ENCODE data around the gene PTPRA. TPM values are rescaled to one million over a fixed set of nuclear protein-coding genes. Genes with fewer than 3 reads are reported as not detected.
"Not testable (repeated sequence)": the region's sequence is repeated elsewhere in the genome, so short reads cannot be mapped to it uniquely, and the experiment has no call there.

PTPRA gene
- total RNA-seq, 2 experiments from 2014 or later, result 42.0 to 43.1 TPM

DNA sequence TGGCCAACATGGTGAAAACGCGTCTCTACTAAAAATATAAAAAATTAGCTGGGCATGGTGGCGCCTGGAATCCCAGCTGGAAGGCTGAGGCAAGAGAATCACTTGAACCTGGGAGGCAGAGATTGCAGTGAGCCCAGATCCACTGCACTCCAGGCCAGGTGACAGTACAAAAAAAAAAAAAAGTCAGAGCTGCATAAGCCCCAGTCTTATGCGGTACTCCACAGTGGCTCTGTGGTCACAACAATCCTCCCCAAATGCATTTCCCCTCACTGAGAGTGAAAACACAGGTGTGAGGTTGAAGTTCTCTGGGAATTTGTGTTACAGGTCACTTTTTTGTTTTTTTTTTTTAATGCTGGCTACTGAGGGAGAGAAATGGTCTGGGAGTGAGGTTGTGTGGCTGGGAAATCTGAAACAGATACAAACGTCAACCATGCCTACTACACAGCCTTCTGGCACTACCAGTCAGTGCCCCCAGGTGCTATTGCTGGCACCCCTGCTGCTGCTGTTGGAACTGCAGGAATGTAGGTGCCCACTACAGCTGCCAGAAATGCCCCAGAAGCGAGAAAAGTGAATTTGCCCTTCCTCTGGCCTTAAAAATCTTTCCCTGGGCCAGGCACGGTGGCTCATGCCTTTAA lies 178.2 kb downstream of the PTPRA start:
- H3K4me3 Mint-ChIP-seq, result no peak overlapping the region
- ChIA-PET CTCF (interaction anchor here (1.4 to 3.6 kb wide), 4 partner anchors 63 to 264 kb away, joined by 3 to 17 read pairs (median 6); no protein-coding TSS in a partner anchor), POLR2A (interaction anchor here (1.3 kb wide), 1 partner anchor 39 kb away, joined by 4 read pairs; no protein-coding TSS in a partner anchor)
- intact Hi-C loops (cut with micrococcal nuclease), result no loop called here
- TF ChIP-seq, protein P1, sequence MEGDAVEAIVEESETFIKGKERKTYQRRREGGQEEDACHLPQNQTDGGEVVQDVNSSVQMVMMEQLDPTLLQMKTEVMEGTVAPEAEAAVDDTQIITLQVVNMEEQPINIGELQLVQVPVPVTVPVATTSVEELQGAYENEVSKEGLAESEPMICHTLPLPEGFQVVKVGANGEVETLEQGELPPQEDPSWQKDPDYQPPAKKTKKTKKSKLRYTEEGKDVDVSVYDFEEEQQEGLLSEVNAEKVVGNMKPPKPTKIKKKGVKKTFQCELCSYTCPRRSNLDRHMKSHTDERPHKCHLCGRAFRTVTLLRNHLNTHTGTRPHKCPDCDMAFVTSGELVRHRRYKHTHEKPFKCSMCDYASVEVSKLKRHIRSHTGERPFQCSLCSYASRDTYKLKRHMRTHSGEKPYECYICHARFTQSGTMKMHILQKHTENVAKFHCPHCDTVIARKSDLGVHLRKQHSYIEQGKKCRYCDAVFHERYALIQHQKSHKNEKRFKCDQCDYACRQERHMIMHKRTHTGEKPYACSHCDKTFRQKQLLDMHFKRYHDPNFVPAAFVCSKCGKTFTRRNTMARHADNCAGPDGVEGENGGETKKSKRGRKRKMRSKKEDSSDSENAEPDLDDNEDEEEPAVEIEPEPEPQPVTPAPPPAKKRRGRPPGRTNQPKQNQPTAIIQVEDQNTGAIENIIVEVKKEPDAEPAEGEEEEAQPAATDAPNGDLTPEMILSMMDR (IDR thresholded peaks at IDR 0.05), result no peak
- H3K9me3 Mint-ChIP-seq, result no peaks in the 10 kb centered on the region
- H3K4me1 Mint-ChIP-seq (ENCODE audit: low read depth), result peaks cover 17% of the 10 kb centered on the region
- peak overlapping the region; percentile 34 for H3K27ac Mint-ChIP-seq
- ATAC-seq (no peak), DNase-seq (no peak)
- H3K36me3 Mint-ChIP-seq (ENCODE audit: low read depth), result peaks cover 33% of the 10 kb centered on the region
- H3K27me3 Mint-ChIP-seq, result no peaks in the 10 kb centered on the region

DNA sequence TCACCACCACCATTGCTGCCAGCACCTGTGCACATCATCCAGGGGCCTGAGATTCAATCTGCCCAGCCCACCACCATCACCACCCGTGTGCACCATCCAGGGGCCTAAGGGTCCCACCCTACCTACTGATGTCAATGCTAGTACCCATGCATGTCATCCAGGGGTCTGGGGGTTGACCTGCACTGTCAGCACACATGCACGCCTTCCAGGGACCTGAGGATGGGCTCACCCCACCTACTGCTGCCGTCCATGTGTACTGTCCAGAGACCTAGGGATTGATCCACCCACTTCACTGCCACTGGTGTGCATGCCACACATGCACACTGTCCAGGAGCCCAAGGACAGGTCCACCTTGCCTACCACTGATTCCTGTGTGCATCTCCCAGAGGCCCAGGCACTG lies 186.2 kb downstream of the PTPRA start:
- DNase-seq (no peak), ATAC-seq (no peak)
- ChIA-PET POLR2A (no interaction called here), CTCF (no interaction called here)
- intact Hi-C loops (cut with micrococcal nuclease), result no loop called here
- no peak overlapping the region for H3K4me3 Mint-ChIP-seq
- H3K9me3 Mint-ChIP-seq, result no peaks in the 10 kb centered on the region
- H3K27ac Mint-ChIP-seq, result no peak overlapping the region
- peaks cover 2% of the 10 kb centered on the region for H3K4me1 Mint-ChIP-seq (ENCODE audit: low read depth)
- no peaks in the 10 kb centered on the region for H3K36me3 Mint-ChIP-seq (ENCODE audit: low read depth)
- no peaks in the 10 kb centered on the region for H3K27me3 Mint-ChIP-seq
- TF ChIP-seq, protein P1 (IDR thresholded peaks at IDR 0.05), result no peak

- POLR2A ChIA-PET; CTCF ChIA-PET; H3K4me1 Mint-ChIP-seq (ENCODE audit: low read depth); H3K27ac Mint-ChIP-seq; intact Hi-C loops (cut with micrococcal nuclease); H3K4me3 Mint-ChIP-seq; H3K27me3 Mint-ChIP-seq; H3K9me3 Mint-ChIP-seq; H3K36me3 Mint-ChIP-seq (ENCODE audit: low read depth); ATAC-seq; DNase-seq: not testable (repeated sequence)
Observed at GRCh38 chr20:3064119-3064518, 190.8 kb downstream of the PTPRA start.

DNA sequence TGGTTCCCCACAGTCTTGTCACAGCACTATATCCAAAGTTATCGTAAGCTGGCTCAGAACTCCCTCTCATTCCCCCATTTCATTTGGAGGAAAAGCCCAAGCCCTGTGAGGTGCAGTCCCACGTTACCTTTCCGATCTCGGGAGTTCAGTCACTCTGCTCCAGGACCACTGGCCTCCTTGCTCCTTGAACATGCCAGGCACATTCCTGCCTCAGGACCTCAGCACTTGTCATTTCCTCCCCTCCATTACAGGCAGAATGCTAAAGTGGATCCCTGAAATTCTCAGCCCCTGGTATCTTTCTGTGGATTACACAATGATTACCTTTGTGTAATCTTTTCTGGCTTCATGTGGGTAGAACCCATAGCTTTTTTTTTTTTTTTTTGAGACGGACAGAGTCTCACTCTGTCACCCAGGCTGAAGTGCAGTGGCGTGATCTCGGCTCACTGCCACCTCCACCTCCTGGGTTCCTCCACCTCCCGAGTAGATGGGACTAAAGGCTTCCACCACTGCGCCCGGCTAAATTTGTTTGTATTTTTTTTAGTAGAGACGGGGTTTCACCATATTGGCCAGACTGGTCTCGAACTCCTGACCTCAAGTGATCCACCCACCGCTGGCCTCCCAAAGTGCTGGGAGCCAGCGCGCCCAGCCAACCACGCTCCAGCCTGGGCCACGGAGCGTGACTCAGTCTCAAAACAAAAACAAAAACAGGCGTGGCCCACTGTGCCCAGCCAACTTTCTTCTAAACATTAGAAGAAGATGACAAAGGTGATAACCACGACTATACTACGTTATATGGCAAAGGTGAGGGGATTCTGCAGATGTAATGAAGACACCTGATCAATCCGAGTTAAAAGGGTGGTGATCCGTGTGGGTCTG lies 194.1 kb downstream of the PTPRA start:
- no peak overlapping the region for H3K4me3 Mint-ChIP-seq
- no peak for DNase-seq
- ChIA-PET POLR2A (no interaction called here), CTCF (no interaction called here)
- peaks cover 10% of the 10 kb centered on the region for H3K4me1 Mint-ChIP-seq (ENCODE audit: low read depth)
- intact Hi-C loops (cut with micrococcal nuclease), result no loop called here
- no peak overlapping the region for H3K27ac Mint-ChIP-seq
- H3K9me3 Mint-ChIP-seq, result no peaks in the 10 kb centered on the region
- H3K27me3 Mint-ChIP-seq, result no peaks in the 10 kb centered on the region
- no peaks in the 10 kb centered on the region for H3K36me3 Mint-ChIP-seq (ENCODE audit: low read depth)
- ATAC-seq, result no peak
- TF ChIP-seq, protein P1 (IDR thresholded peaks at IDR 0.05), result no peak

GRCh38 chr20:3068075-3068474 lies 194.8 kb downstream of the PTPRA start:
- Mint-ChIP-seq H3K4me3 (no peak overlapping the region), H3K27me3 (no peaks in the 10 kb centered on the region), H3K36me3 (ENCODE audit: low read depth) (no peaks in the 10 kb centered on the region), H3K4me1 (ENCODE audit: low read depth) (peaks cover 16% of the 10 kb centered on the region), H3K27ac (no peak overlapping the region), H3K9me3 (no peaks in the 10 kb centered on the region)
- no peak for ATAC-seq
- ChIA-PET POLR2A (no interaction called here), CTCF (interaction anchor here (2.0 kb wide), 1 partner anchor 141 kb away, joined by 4 read pairs; the partner anchor contains the start of gene ITPA)
- TF ChIP-seq, protein P1 (IDR thresholded peaks at IDR 0.05), result no peak
- intact Hi-C loops (cut with micrococcal nuclease), result no loop called here
- no peak for DNase-seq

Data from activated CD8-positive, alpha-beta T cell treated with anti-CD3 and anti-CD28 coated beads for 36 hours (primary cell).